OCI-LY7 (cell line): ENCODE results near the gene TRIP13.

ENCODE experiments used
- CTCF ChIP-seq: fragments of 200-600 bp; sonication (generic); conservative IDR thresholded peaks from 2 replicates; pipeline ENCODE4 v1.5.1; 2014; ENCODE audit warnings: mild to moderate bottlenecking, antibody characterized with exemption, low read length, moderate library complexity, mixed read lengths
- EZH2phosphoT487 ChIP-seq: fragments of 200-600 bp; sonication (generic); IDR thresholded peaks from 2 replicates; pipeline ENCODE4 v1.6.1; 2018; ENCODE audit warnings: low read depth, borderline replicate concordance, mild to moderate bottlenecking, mixed run types, antibody characterized with exemption, low read length, moderate library complexity, mixed read lengths

GRCh38 chr5:932151-932627 lies 39.5 kb downstream of the TRIP13 start:
- TF ChIP-seq CTCF (no peak), EZH2phosphoT487 (no peak)
